ENCODE measurements around the gene KCNH5.

The KCNH5 gene

GRCh38 chr14:62994096-62994495 is 51.2 kb downstream of the KCNH5 start:
- DNase-seq (ENCODE audit: low read depth in 1 of 2, low spot score in 1 of 2): no peak

GRCh38 chr14:62988967-62989366 is 56.3 kb downstream of the KCNH5 start:
- no peak for DNase-seq (ENCODE audit: low read depth in 1 of 2, low spot score in 1 of 2)

- DNase-seq (ENCODE audit: low read depth in 1 of 2, low spot score in 1 of 2): no peak
Observed at GRCh38 chr14:62983821-62984220, 61.4 kb downstream of the KCNH5 start.

GRCh38 chr14:62980693-62981092 is 64.6 kb downstream of the KCNH5 start:
- DNase-seq (ENCODE audit: low read depth in 1 of 2, low spot score in 1 of 2): no peak

GRCh38 chr14:62957562-62957961 is 87.7 kb downstream of the KCNH5 start:
- no peak for DNase-seq (ENCODE audit: low read depth in 1 of 2, low spot score in 1 of 2)

GRCh38 chr14:62956413-62956812 is 88.8 kb downstream of the KCNH5 start:
- DNase-seq (ENCODE audit: low read depth in 1 of 2, low spot score in 1 of 2): no peak

GRCh38 chr14:62954165-62954564 is 91.1 kb downstream of the KCNH5 start:
- no peak for DNase-seq (ENCODE audit: low read depth in 1 of 2, low spot score in 1 of 2)

- no peak for DNase-seq (ENCODE audit: low read depth in 1 of 2, low spot score in 1 of 2)
Observed at GRCh38 chr14:62952226-62952625, 93.0 kb downstream of the KCNH5 start.

- no peak for DNase-seq (ENCODE audit: low read depth in 1 of 2, low spot score in 1 of 2)
Observed at GRCh38 chr14:62947301-62947700, 98.0 kb downstream of the KCNH5 start.

GRCh38 chr14:62946221-62946620 is 99.0 kb downstream of the KCNH5 start:
- no peak for DNase-seq (ENCODE audit: low read depth in 1 of 2, low spot score in 1 of 2)

GRCh38 chr14:62943202-62943601 is 102.1 kb downstream of the KCNH5 start:
- DNase-seq (ENCODE audit: low read depth in 1 of 2, low spot score in 1 of 2): no peak

- no peak for DNase-seq (ENCODE audit: low read depth in 1 of 2, low spot score in 1 of 2)
Observed at GRCh38 chr14:62939970-62940369, 105.3 kb downstream of the KCNH5 start.

GRCh38 chr14:62938778-62939177 is 106.5 kb downstream of the KCNH5 start:
- no peak for DNase-seq (ENCODE audit: low read depth in 1 of 2, low spot score in 1 of 2)

GRCh38 chr14:62934439-62934838 is 110.8 kb downstream of the KCNH5 start:
- DNase-seq (ENCODE audit: low read depth in 1 of 2, low spot score in 1 of 2): no peak

- DNase-seq (ENCODE audit: low read depth in 1 of 2, low spot score in 1 of 2): no peak
Observed at GRCh38 chr14:62921466-62921865, 123.8 kb downstream of the KCNH5 start.

GRCh38 chr14:62916551-62916950 is 128.7 kb downstream of the KCNH5 start:
- DNase-seq (ENCODE audit: low read depth in 1 of 2, low spot score in 1 of 2): no peak

- DNase-seq (ENCODE audit: low read depth in 1 of 2, low spot score in 1 of 2): no peak
Observed at GRCh38 chr14:62914873-62915272, 130.4 kb downstream of the KCNH5 start.

- DNase-seq (ENCODE audit: low read depth in 1 of 2, low spot score in 1 of 2): no peak
Observed at GRCh38 chr14:62914025-62914424, 131.2 kb downstream of the KCNH5 start.

GRCh38 chr14:62908506-62908905 is 136.8 kb downstream of the KCNH5 start:
- no peak for DNase-seq (ENCODE audit: low read depth in 1 of 2, low spot score in 1 of 2)

- DNase-seq (ENCODE audit: low read depth in 1 of 2, low spot score in 1 of 2): no peak
Observed at GRCh38 chr14:62905566-62905965, 139.7 kb downstream of the KCNH5 start.

- no peak for DNase-seq (ENCODE audit: low read depth in 1 of 2, low spot score in 1 of 2)
Observed at GRCh38 chr14:62897771-62898170, 147.5 kb downstream of the KCNH5 start.

GRCh38 chr14:62896932-62897456 is 148.3 kb downstream of the KCNH5 start:
- no peak for DNase-seq (ENCODE audit: low read depth in 1 of 2, low spot score in 1 of 2)

- DNase-seq (ENCODE audit: low read depth in 1 of 2, low spot score in 1 of 2): no peak
Observed at GRCh38 chr14:62894736-62895135, 150.5 kb downstream of the KCNH5 start.

- DNase-seq (ENCODE audit: low read depth in 1 of 2, low spot score in 1 of 2): no peak
Observed at GRCh38 chr14:62889364-62889763, 155.9 kb downstream of the KCNH5 start.

All from activated CD4-positive, alpha-beta T cell treated with anti-CD3 and anti-CD28 coated beads, Interleukin-2, amount 50 U/mL, for 24 hours (primary cell).